ENCODE data around the gene PHF11.

The PHF11 gene

DNA sequence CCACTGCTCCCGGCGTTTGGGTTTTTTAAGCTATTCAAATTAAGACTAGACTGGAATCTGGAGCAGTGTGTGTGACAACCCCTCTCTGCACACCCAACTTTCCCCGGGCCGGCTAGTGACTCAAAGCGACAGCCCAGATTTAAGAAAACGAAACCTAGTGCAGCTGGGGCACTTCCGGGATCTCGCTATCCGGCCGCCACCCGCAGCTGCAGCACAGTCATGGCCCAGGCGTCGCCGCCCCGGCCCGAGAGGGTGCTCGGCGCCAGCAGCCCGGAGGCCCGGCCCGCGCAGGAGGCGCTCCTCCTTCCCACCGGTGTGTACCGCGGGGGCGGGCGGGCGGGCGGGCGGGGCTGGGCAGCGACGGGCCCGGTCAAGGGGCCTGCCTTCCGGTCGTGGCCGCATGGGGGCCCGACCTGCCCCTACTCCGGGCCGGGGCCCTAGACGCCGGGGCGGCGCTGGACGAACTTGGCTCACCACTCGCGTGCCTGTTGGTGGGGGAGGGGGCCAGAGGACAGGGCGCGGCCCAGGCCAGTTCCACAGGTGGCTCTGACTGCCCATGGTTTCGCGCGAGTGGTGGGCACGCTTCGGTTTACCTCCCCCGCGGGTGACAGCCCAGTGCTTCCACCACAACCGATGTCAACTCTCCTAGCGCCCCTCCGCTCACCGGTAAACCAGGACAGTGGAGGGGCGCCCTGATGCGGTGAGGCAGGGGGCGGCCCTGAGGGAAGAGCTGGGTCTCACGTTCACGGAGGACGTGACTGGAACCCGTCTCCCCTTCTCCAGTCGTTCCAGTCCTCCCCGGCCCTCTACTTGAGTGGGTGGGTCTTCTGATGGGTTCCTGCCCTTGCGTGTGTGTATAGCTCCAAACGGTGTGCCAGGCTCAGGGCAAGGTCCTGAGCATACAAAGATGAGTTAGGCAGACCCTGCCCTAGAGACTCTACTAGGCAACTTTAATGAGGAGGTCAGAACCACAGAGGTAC, at the start of gene PHF11:
TSS of gene PHF11 (plus strand) at position 171 of the 980 bp plus-strand sequence. CDS start at position 220, 49 bp downstream.
- DNase-seq (peak; percentile 90), ATAC-seq (ENCODE audit: insufficient read depth, low read depth) (peak; percentile 87)
- Histone ChIP-seq H2AFZ (ENCODE audit: low read depth, low read length) (peak within 1 kb of the TSS; percentile 85), H3K36me3 (ENCODE audit: insufficient read depth, low read length) (peaks cover 29% of the 10 kb centered on the region), H3K4me2 (ENCODE audit: insufficient read depth, low read length) (peak within 1 kb of the TSS; percentile 91), H3K9ac (ENCODE audit: low read depth, low read length) (peak within 1 kb of the TSS; percentile 60), H4K20me1 (ENCODE audit: insufficient read depth, low read length) (no peaks in the 10 kb centered on the region), H3K4me3 (ENCODE audit: low read depth in 1 of 2, low read length in 2 of 2) (peak within 1 kb of the TSS; percentile 66 to 71), H3K4me1 (ENCODE audit: insufficient read depth, low read length) (peaks cover 38% of the 10 kb centered on the region), H3K79me2 (ENCODE audit: insufficient read depth, low read length) (peaks cover 12% of the 10 kb centered on the region), H3K9me3 (ENCODE audit: insufficient read depth, low read length, severe bottlenecking) (no peaks in the 10 kb centered on the region), H3K27me3 (ENCODE audit: insufficient read depth, low read length, poor library complexity) (no peaks in the 10 kb centered on the region), H3K27ac (ENCODE audit: low read length) (peak within 1 kb of the TSS; percentile 83)
- TF ChIP-seq EZH2 (IDR thresholded peaks at IDR 0.05; ENCODE audit: borderline replicate concordance, low read depth, low read length, severe bottlenecking), result no peak
- TF ChIP-seq, protein P1, sequence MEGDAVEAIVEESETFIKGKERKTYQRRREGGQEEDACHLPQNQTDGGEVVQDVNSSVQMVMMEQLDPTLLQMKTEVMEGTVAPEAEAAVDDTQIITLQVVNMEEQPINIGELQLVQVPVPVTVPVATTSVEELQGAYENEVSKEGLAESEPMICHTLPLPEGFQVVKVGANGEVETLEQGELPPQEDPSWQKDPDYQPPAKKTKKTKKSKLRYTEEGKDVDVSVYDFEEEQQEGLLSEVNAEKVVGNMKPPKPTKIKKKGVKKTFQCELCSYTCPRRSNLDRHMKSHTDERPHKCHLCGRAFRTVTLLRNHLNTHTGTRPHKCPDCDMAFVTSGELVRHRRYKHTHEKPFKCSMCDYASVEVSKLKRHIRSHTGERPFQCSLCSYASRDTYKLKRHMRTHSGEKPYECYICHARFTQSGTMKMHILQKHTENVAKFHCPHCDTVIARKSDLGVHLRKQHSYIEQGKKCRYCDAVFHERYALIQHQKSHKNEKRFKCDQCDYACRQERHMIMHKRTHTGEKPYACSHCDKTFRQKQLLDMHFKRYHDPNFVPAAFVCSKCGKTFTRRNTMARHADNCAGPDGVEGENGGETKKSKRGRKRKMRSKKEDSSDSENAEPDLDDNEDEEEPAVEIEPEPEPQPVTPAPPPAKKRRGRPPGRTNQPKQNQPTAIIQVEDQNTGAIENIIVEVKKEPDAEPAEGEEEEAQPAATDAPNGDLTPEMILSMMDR (IDR thresholded peaks at IDR 0.05; ENCODE audit: borderline replicate concordance, extremely low read depth, low read length, poor library complexity, severe bottlenecking), result peak; percentile 28

DNA sequence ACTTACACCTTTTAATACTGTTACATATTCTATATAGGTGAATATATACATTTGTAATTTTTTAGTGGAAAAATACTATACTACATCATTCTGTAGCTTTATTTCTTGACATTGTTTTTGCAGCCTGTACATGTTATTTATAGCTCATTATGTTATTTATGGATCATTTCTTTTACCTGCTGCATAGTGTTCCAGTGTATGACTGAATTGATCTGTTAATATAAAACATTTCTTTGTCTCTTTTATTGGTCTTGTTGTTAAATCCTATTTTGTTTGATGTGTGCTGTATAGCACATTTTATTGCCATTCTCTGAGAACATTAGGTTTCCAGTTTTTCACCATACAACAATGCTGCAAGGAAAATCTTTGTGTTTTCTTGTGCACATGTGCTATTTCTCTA, 49.3 kb upstream of the PHF11 start:
- Histone ChIP-seq H3K79me2 (ENCODE audit: insufficient read depth, low read length) (peaks cover 49% of the 10 kb centered on the region), H3K4me1 (ENCODE audit: insufficient read depth, low read length) (peaks cover 45% of the 10 kb centered on the region), H3K4me3 (ENCODE audit: low read depth in 1 of 2, low read length in 2 of 2) (peak overlapping the region in 1 of 2 experiments; percentile 14; a peak in 1 of 4 replicates), H3K36me3 (ENCODE audit: insufficient read depth, low read length) (no peaks in the 10 kb centered on the region), H2AFZ (ENCODE audit: low read depth, low read length) (no peak overlapping the region), H3K27ac (ENCODE audit: low read length) (no peak overlapping the region), H3K4me2 (ENCODE audit: insufficient read depth, low read length) (peak overlapping the region; percentile 79; the same call in 1 of the 2 replicates), H3K9me3 (ENCODE audit: insufficient read depth, low read length, severe bottlenecking) (no peaks in the 10 kb centered on the region), H3K27me3 (ENCODE audit: insufficient read depth, low read length, poor library complexity) (no peaks in the 10 kb centered on the region), H3K9ac (ENCODE audit: low read depth, low read length) (no peak overlapping the region), H4K20me1 (ENCODE audit: insufficient read depth, low read length) (no peaks in the 10 kb centered on the region)
- DNase-seq (no peak), ATAC-seq (ENCODE audit: insufficient read depth, low read depth) (no peak)
- TF ChIP-seq EZH2 (IDR thresholded peaks at IDR 0.05; ENCODE audit: borderline replicate concordance, low read depth, low read length, severe bottlenecking), result no peak
- TF ChIP-seq, protein P1 (IDR thresholded peaks at IDR 0.05; ENCODE audit: borderline replicate concordance, extremely low read depth, low read length, poor library complexity, severe bottlenecking), result no peak

DNA sequence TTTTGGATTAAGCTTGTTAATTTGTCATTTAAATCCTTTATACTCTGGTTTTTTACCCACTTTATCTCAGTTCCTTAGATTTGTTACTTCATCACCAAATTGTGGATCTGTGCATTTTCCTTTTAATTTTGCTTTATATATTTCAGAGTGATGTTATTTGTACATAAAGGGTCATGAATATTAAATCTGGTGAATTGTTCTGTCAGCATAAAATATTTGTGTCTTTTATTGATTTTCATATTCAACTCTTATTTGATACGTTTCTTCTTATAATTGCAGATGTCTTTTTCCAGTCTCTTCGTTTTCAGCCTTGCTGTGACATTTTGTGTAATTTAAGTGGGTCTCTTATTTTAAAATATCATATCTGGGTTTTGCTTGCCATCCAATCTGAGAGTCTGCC, 47.0 kb upstream of the PHF11 start:
- ATAC-seq (ENCODE audit: insufficient read depth, low read depth) (no peak), DNase-seq (no peak)
- no peaks in the 10 kb centered on the region for H3K27me3 ChIP-seq (ENCODE audit: insufficient read depth, low read length, poor library complexity)
- no peaks in the 10 kb centered on the region for H3K9me3 ChIP-seq (ENCODE audit: insufficient read depth, low read length, severe bottlenecking)
- no peaks in the 10 kb centered on the region for H3K36me3 ChIP-seq (ENCODE audit: insufficient read depth, low read length)
- H3K79me2 ChIP-seq (ENCODE audit: insufficient read depth, low read length), result peaks cover 44% of the 10 kb centered on the region
- no peak overlapping the region for H3K9ac ChIP-seq (ENCODE audit: low read depth, low read length)
- H3K4me3 ChIP-seq (ENCODE audit: low read depth in 1 of 2, low read length in 2 of 2), result no peak overlapping the region
- H3K27ac ChIP-seq (ENCODE audit: low read length), result no peak overlapping the region
- TF ChIP-seq EZH2 (IDR thresholded peaks at IDR 0.05; ENCODE audit: borderline replicate concordance, low read depth, low read length, severe bottlenecking), result no peak
- TF ChIP-seq, protein P1 (IDR thresholded peaks at IDR 0.05; ENCODE audit: borderline replicate concordance, extremely low read depth, low read length, poor library complexity, severe bottlenecking), result no peak
- H4K20me1 ChIP-seq (ENCODE audit: insufficient read depth, low read length), result no peaks in the 10 kb centered on the region
- H3K4me1 ChIP-seq (ENCODE audit: insufficient read depth, low read length), result peaks cover 38% of the 10 kb centered on the region
- no peak overlapping the region for H3K4me2 ChIP-seq (ENCODE audit: insufficient read depth, low read length)
- H2AFZ ChIP-seq (ENCODE audit: low read depth, low read length), result no peak overlapping the region

All from DND-41 (cell line).